Endothelial cell of umbilical vein (primary cell): Measurements from ENCODE around the gene CHCHD4. TPM values are rescaled to one million over a fixed set of nuclear protein-coding genes. Genes with fewer than 3 reads are reported as not detected.
"Not testable (repeated sequence)": the region's sequence is repeated elsewhere in the genome, so short reads cannot be mapped to it uniquely, and the experiment has no call there.

ENCODE experiments used
- BruUV-seq: library from RNA; stranded (reverse); fragments of 400-500 nt; replicated peaks from 2 replicates; lab custom pipeline; 2021; lab: Mats Ljungman, UMichigan
- CTCF ChIA-PET: fragments of 300-600, 350-600 bp; sonication (Branson Sonifier 250); formaldehyde crosslinking; loops from one replicate; lab custom pipeline; 2021; ENCODE audit warnings: antibody characterized with exemption, inconsistent platforms; lab: Charles Lee
- POLR2A ChIA-PET: fragments of 300-600, 350-600 bp; sonication (Branson Sonifier 250); formaldehyde crosslinking; loops from one replicate; lab custom pipeline; 2021; ENCODE audit warnings: antibody characterized with exemption, inconsistent platforms; lab: Charles Lee
- DNase-seq: peaks from one replicate; pipeline ENCODE4 v3.0.0-alpha.2; 2011; ENCODE audit warnings: low read depth, low spot score
- FAIRE-seq: peaks from 2 replicates; lab custom pipeline; 2011; peaks lifted over from hg19 to GRCh38; lab: Jason Lieb, UNC
- H2AFZ ChIP-seq: 2 replicates; pipeline ENCODE4 v1.6.0; 2012; ENCODE audit warnings: low read depth, low read length, control low read depth, inconsistent platforms
- H3K27ac ChIP-seq: 2 replicates; pipeline ENCODE4 v1.5.1; 2011; ENCODE audit warnings: low read depth, mild to moderate bottlenecking, control low read depth, low read length, moderate library complexity; ENCODE audit not compliant: insufficient read depth
- H3K27me3 ChIP-seq, 2 experiments: 2 replicates each; pipeline versions ENCODE4 v1.6.0 to v1.6.1; 2011; ENCODE audit warnings: low read length in 2 of 2, mixed read lengths in 1 of 2; ENCODE audit not compliant: control insufficient read depth in 2 of 2, insufficient read depth in 2 of 2
- H3K36me3 ChIP-seq, 2 experiments: 2 replicates in 1 of 2; 3 replicates in 1 of 2; pipeline ENCODE4 v1.5.1; 2011; ENCODE audit warnings: low read length in 2 of 2, mild to moderate bottlenecking in 1 of 2, moderate library complexity in 1 of 2; ENCODE audit not compliant: control insufficient read depth in 2 of 2, insufficient read depth in 2 of 2; ENCODE audit errors: extremely low read depth in 1 of 2
- H3K4me1 ChIP-seq: 3 replicates; pipeline ENCODE4 v1.5.1; 2011; ENCODE audit warnings: mild to moderate bottlenecking, low read length; ENCODE audit not compliant: control insufficient read depth, insufficient read depth; ENCODE audit errors: extremely low read depth
- H3K4me2 ChIP-seq: 2 replicates; pipeline ENCODE4 v1.6.1; 2011; ENCODE audit warnings: low read length, control low read depth, mixed read lengths; ENCODE audit not compliant: insufficient read depth
- H3K4me3 ChIP-seq, 3 experiments: fragments of 200-600 bp in 1 of 3; sonication (generic), shearing (Covaris generic) in 1 of 3; replicated peaks in 1 of 3; 2 replicates each; pipeline ENCODE4 v1.5.1; 2011 to 2016; ENCODE audit warnings: control low read depth in 3 of 3, low read length in 3 of 3, mild to moderate bottlenecking in 2 of 3, inconsistent platforms in 1 of 3, low read depth in 1 of 3, moderate library complexity in 1 of 3; ENCODE audit not compliant: insufficient read depth in 1 of 3
- H3K79me2 ChIP-seq: 2 replicates; pipeline ENCODE4 v1.6.0; 2012; ENCODE audit warnings: low read length, inconsistent platforms; ENCODE audit not compliant: control insufficient read depth, insufficient read depth
- H3K9ac ChIP-seq: replicated peaks from 2 replicates; pipeline ENCODE3; 2011; ENCODE audit warnings: low read length, control low read depth; ENCODE audit not compliant: insufficient read depth; ENCODE audit errors: extremely low read depth
- H3K9me1 ChIP-seq: replicated peaks from 3 replicates; pipeline ENCODE4 v1.6.0; 2011; ENCODE audit warnings: mild to moderate bottlenecking, low read length; ENCODE audit not compliant: control insufficient read depth, insufficient read depth; ENCODE audit errors: extremely low read depth
- H3K9me3 ChIP-seq: replicated peaks from 2 replicates; pipeline ENCODE4 v1.5.1; 2012; ENCODE audit warnings: low read length, inconsistent platforms; ENCODE audit not compliant: control insufficient read depth, insufficient read depth
- H4K20me1 ChIP-seq: replicated peaks from 2 replicates; pipeline ENCODE3; 2011; ENCODE audit warnings: mild to moderate bottlenecking, low read length; ENCODE audit not compliant: control insufficient read depth, insufficient read depth; ENCODE audit errors: extremely low read depth
- CTCF ChIP-seq, 2 donors: IDR thresholded peaks; 1 replicate in 1 of 2; 2 replicates in 1 of 2; pipeline ENCODE4 v1.5.1; 2011; ENCODE audit warnings: low read length in 2 of 2, mild to moderate bottlenecking in 2 of 2, moderate library complexity in 2 of 2, control low read depth in 1 of 2, inconsistent platforms in 1 of 2, low read depth in 1 of 2; ENCODE audit not compliant: insufficient read depth in 1 of 2; ENCODE audit errors: extremely low read depth in 1 of 2
- EZH2 ChIP-seq: IDR thresholded peaks from 2 replicates; pipeline ENCODE4 v1.6.1; 2012; ENCODE audit warnings: borderline replicate concordance, low read depth, mild to moderate bottlenecking, moderate library complexity, low read length, inconsistent platforms; ENCODE audit not compliant: severe bottlenecking
- FOS ChIP-seq: IDR thresholded peaks from 2 replicates; pipeline ENCODE4 v1.6.1; 2011; ENCODE audit warnings: mild to moderate bottlenecking, low read length, moderate library complexity, borderline replicate concordance; ENCODE audit not compliant: insufficient read depth
- GATA2 ChIP-seq: IDR thresholded peaks from 2 replicates; pipeline ENCODE4 v1.7.0; 2011; ENCODE audit warnings: low read depth, mild to moderate bottlenecking, moderate library complexity, mixed read lengths, low read length; ENCODE audit not compliant: insufficient read length, insufficient read depth
- JUN ChIP-seq: IDR thresholded peaks from 2 replicates; pipeline ENCODE4 v1.6.1; 2011; ENCODE audit warnings: borderline replicate concordance, low read depth; ENCODE audit not compliant: insufficient read length, insufficient read depth
- MAX ChIP-seq: IDR thresholded peaks from 2 replicates; pipeline ENCODE4 v1.6.1; 2011; ENCODE audit not compliant: insufficient read depth, insufficient read length
- MYC ChIP-seq: IDR thresholded peaks from one replicate; pipeline ENCODE4 v1.6.1; 2011; ENCODE audit warnings: mild to moderate bottlenecking, low read depth, low read length
- POLR2A ChIP-seq: IDR thresholded peaks from 2 replicates; pipeline ENCODE4 v1.6.1; 2012; ENCODE audit warnings: low read depth, mild to moderate bottlenecking, control low read depth, low read length
- POLR2AphosphoS5 ChIP-seq: IDR thresholded peaks from 2 replicates; pipeline ENCODE4 v1.6.1; 2012; ENCODE audit warnings: low read depth, mild to moderate bottlenecking, control low read depth, low read length, moderate library complexity; ENCODE audit not compliant: insufficient read depth
- dilution Hi-C: fragments of 300-500 bp; cut with MboI; formaldehyde crosslinking; loops from one replicate; pipeline ENCODE4 v1.15.0; 2019; ENCODE audit warnings: low sequenced_read_pairs; ENCODE audit not compliant: extremely low pct_ligation_motif_present
- intact Hi-C: fragments of 100-400 bp; cut with micrococcal nuclease; formaldehyde crosslinking; loops from one replicate; pipeline ENCODE4 v1.10.0; 2022
- polyA plus RNA-seq, 4 experiments: library from polyadenylated mRNA; depleted of rRNA in 3 of 4; stranded (reverse) in 3 of 4; unstranded in 1 of 4; fragments of >200 nt; gene quantifications; 2 replicates each; pipeline versions ENCODE4 v1.2.1 to v1.2.3, GENCODE V29; 2011 to 2012; ENCODE audit warnings: missing spikeins in 1 of 4
- total RNA-seq: library from RNA; stranded (reverse); gene quantifications from 2 replicates; pipeline ENCODE4 v1.2.3, GENCODE V29; 2021

CHCHD4 gene
- total and polyA plus RNA-seq, 2 donors (not counting 3 experiments of a cell fraction or from before 2014, with no cell fraction given): 8.5 to 13.6 TPM

DNA sequence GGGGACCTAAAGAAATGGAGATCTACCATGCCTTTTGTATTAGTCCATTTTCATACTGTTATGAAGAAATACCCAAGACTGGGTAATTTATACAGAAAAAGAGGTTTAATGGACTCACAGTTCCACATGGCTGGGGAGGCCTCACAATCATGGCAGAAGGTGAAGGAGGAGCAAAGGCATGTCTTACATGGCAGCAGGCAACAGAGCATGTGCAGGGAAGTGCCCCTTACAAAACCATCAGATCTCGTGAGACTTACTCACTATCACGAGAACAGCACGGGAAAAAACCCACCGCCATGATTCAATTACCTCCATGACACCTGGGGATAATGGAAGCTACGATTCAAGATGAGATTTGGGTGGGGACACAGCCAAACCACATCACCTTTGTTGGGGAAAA, 37.2 kb downstream of the CHCHD4 start:
- BruUV-seq, H3K9me3 ChIP-seq, H3K9me1 ChIP-seq, H3K4me1 ChIP-seq, DNase-seq, H3K27ac ChIP-seq, FAIRE-seq, H3K27me3 ChIP-seq, H3K9ac ChIP-seq, CTCF ChIA-PET, intact Hi-C loops, H2AFZ ChIP-seq, H3K4me3 ChIP-seq, POLR2A ChIA-PET, dilution Hi-C loops, H3K79me2 ChIP-seq, H3K4me2 ChIP-seq, H4K20me1 ChIP-seq, H3K36me3 ChIP-seq: not testable (repeated sequence)

GRCh38 chr3:14082108-14082657, 42.5 kb downstream of the CHCHD4 start:
- Histone ChIP-seq H3K27me3 (no peaks in the 10 kb centered on the region), H3K4me3 (no peak overlapping the region), H3K9me1 (no peaks in the 10 kb centered on the region), H3K4me2 (no peak overlapping the region), H4K20me1 (no peaks in the 10 kb centered on the region), H2AFZ (no peak overlapping the region), H3K4me1 (no peaks in the 10 kb centered on the region), H3K79me2 (no peaks in the 10 kb centered on the region), H3K9ac (no peak overlapping the region), H3K27ac (no peak overlapping the region), H3K36me3 (no peaks in the 10 kb centered on the region), H3K9me3 (no peaks in the 10 kb centered on the region)
- ChIA-PET CTCF (no interaction called here), POLR2A (no interaction called here)
- intact Hi-C loops: no loop called here
- dilution Hi-C loops: no loop called here
- BruUV-seq: no TSS peak
- TF ChIP-seq JUN (no peak), MAX (no peak), FOS (no peak), EZH2 (no peak), CTCF (IDR thresholded peaks at IDR 0.05; ENCODE audit: extremely low read depth in 1 of 2, insufficient read depth in 1 of 2, low read depth in 1 of 2, low read length in 2 of 2) (no peak), GATA2 (no peak), POLR2AphosphoS5 (no peak), MYC (no peak), POLR2A (no peak)
- FAIRE-seq (no peak), DNase-seq (no peak)
